ENCODE data around the gene ATF6. TPM values are rescaled to one million over a fixed set of nuclear protein-coding genes. Genes with fewer than 3 reads are reported as not detected.

The ATF6 gene
- total and polyA plus RNA-seq, 2 donors (not counting 1 experiment from before 2014, with no cell fraction given) = 25.3 to 27.4 TPM

- H3K9me3 ChIP-seq (ENCODE audit: control insufficient read depth, insufficient read depth, low read depth, low read length) = no peaks in the 10 kb centered on the region
- no peak for DNase-seq (ENCODE audit: low read depth in 2 of 2)
- no peak for TF ChIP-seq CTCF (conservative IDR thresholded peaks at IDR 0.05 in 1 of 2, IDR thresholded peaks at IDR 0.05 in 1 of 2; ENCODE audit: low read depth in 1 of 2, low read length in 2 of 2)
- TF ChIP-seq EZH2 (IDR thresholded peaks at IDR 0.05; ENCODE audit: low read length, missing control alignments) = no peak
- H3K27me3 ChIP-seq (ENCODE audit: control insufficient read depth, insufficient read depth, low read length) = no peaks in the 10 kb centered on the region
- no peak overlapping the region for H2AFZ ChIP-seq (ENCODE audit: low read length)
- peaks cover 16% of the 10 kb centered on the region for H3K4me1 ChIP-seq (ENCODE audit: control insufficient read depth, extremely low read depth, insufficient read depth, low read length)
- no peak overlapping the region for H3K4me2 ChIP-seq (ENCODE audit: extremely low read depth, insufficient read depth, low read length)
- no peak overlapping the region for H3K4me3 ChIP-seq (replicated peaks in 1 of 4; ENCODE audit: control extremely low read depth in 1 of 4, insufficient read depth in 1 of 4, low read depth in 3 of 4, low read length in 4 of 4)
- H3K27ac ChIP-seq (ENCODE audit: insufficient read depth, low read length) = no peak overlapping the region
- H3K79me2 ChIP-seq (ENCODE audit: control insufficient read depth, insufficient read depth, low read length) = no peaks in the 10 kb centered on the region
- H3K36me3 ChIP-seq (ENCODE audit: control insufficient read depth, insufficient read depth, low read length) = no peaks in the 10 kb centered on the region
- H4K20me1 ChIP-seq (ENCODE audit: control insufficient read depth, extremely low read depth, insufficient read depth, low read length) = no peaks in the 10 kb centered on the region
- no peak overlapping the region for H3K9ac ChIP-seq (ENCODE audit: insufficient read depth, low read length)
Measured at GRCh38 chr1:161951646-161952045, 185.5 kb downstream of the ATF6 start.

GRCh38 chr1:161952607-161953172, 186.6 kb downstream of the ATF6 start:
- DNase-seq (ENCODE audit: low read depth in 2 of 2) = peak in 1 of 2 donors; percentile 21
- Histone ChIP-seq H3K4me2 (ENCODE audit: extremely low read depth, insufficient read depth, low read length) (no peak overlapping the region), H2AFZ (ENCODE audit: low read length) (no peak overlapping the region), H3K79me2 (ENCODE audit: control insufficient read depth, insufficient read depth, low read length) (no peaks in the 10 kb centered on the region), H4K20me1 (ENCODE audit: control insufficient read depth, extremely low read depth, insufficient read depth, low read length) (no peaks in the 10 kb centered on the region), H3K27me3 (ENCODE audit: control insufficient read depth, insufficient read depth, low read length) (no peaks in the 10 kb centered on the region), H3K9ac (ENCODE audit: insufficient read depth, low read length) (no peak overlapping the region), H3K27ac (ENCODE audit: insufficient read depth, low read length) (no peak overlapping the region), H3K36me3 (ENCODE audit: control insufficient read depth, insufficient read depth, low read length) (no peaks in the 10 kb centered on the region), H3K9me3 (ENCODE audit: control insufficient read depth, insufficient read depth, low read depth, low read length) (no peaks in the 10 kb centered on the region), H3K4me1 (ENCODE audit: control insufficient read depth, extremely low read depth, insufficient read depth, low read length) (peaks cover 11% of the 10 kb centered on the region), H3K4me3 (replicated peaks in 1 of 4; ENCODE audit: control extremely low read depth in 1 of 4, insufficient read depth in 1 of 4, low read depth in 3 of 4, low read length in 4 of 4) (no peak overlapping the region)
- TF ChIP-seq CTCF (conservative IDR thresholded peaks at IDR 0.05 in 1 of 2, IDR thresholded peaks at IDR 0.05 in 1 of 2; ENCODE audit: low read depth in 1 of 2, low read length in 2 of 2) = no peak

GRCh38 chr1:161953256-161953920, 187.3 kb downstream of the ATF6 start:
- Histone ChIP-seq H3K4me3 (replicated peaks in 1 of 4; ENCODE audit: control extremely low read depth in 1 of 4, insufficient read depth in 1 of 4, low read depth in 3 of 4, low read length in 4 of 4) (no peak overlapping the region), H3K9me3 (ENCODE audit: control insufficient read depth, insufficient read depth, low read depth, low read length) (no peaks in the 10 kb centered on the region), H2AFZ (ENCODE audit: low read length) (no peak overlapping the region), H3K36me3 (ENCODE audit: control insufficient read depth, insufficient read depth, low read length) (no peaks in the 10 kb centered on the region), H3K79me2 (ENCODE audit: control insufficient read depth, insufficient read depth, low read length) (no peaks in the 10 kb centered on the region), H3K4me2 (ENCODE audit: extremely low read depth, insufficient read depth, low read length) (no peak overlapping the region), H4K20me1 (ENCODE audit: control insufficient read depth, extremely low read depth, insufficient read depth, low read length) (no peaks in the 10 kb centered on the region), H3K27me3 (ENCODE audit: control insufficient read depth, insufficient read depth, low read length) (no peaks in the 10 kb centered on the region), H3K4me1 (ENCODE audit: control insufficient read depth, extremely low read depth, insufficient read depth, low read length) (peaks cover 11% of the 10 kb centered on the region), H3K9ac (ENCODE audit: insufficient read depth, low read length) (no peak overlapping the region), H3K27ac (ENCODE audit: insufficient read depth, low read length) (no peak overlapping the region)
- no peak for DNase-seq (ENCODE audit: low read depth in 2 of 2)
- TF ChIP-seq CTCF (conservative IDR thresholded peaks at IDR 0.05 in 1 of 2, IDR thresholded peaks at IDR 0.05 in 1 of 2; ENCODE audit: low read depth in 1 of 2, low read length in 2 of 2) (no peak), EZH2 (IDR thresholded peaks at IDR 0.05; ENCODE audit: low read length, missing control alignments) (no peak)

All from fibroblast of lung (primary cell).